GM06990 (cell line): ENCODE measurements around the gene CAPZA2.

Experiments
- DNase-seq: peaks from one replicate; pipeline ENCODE4 v3.0.0-alpha.2; 2011; ENCODE audit not compliant: insufficient read length; ENCODE audit errors: extremely low read depth
- H3K27me3 ChIP-seq: replicated peaks from 2 replicates; pipeline ENCODE4 v1.6.0; 2011; ENCODE audit warnings: low read length; ENCODE audit not compliant: control insufficient read depth, insufficient read depth
- H3K36me3 ChIP-seq: 2 replicates; pipeline ENCODE4 v1.5.1; 2011; ENCODE audit warnings: low read length; ENCODE audit not compliant: control insufficient read depth, insufficient read depth
- H3K4me3 ChIP-seq: replicated peaks from 2 replicates; pipeline ENCODE4 v1.5.1; 2011; ENCODE audit warnings: low read depth, mild to moderate bottlenecking, control low read depth, low read length
- CTCF ChIP-seq: IDR thresholded peaks from 2 replicates; pipeline ENCODE4 v1.5.1; 2011; ENCODE audit warnings: low read length, control low read depth, mild to moderate bottlenecking, inconsistent platforms; ENCODE audit not compliant: insufficient read depth, poor library complexity, severe bottlenecking

CAPZA2 gene

GRCh38 chr7:116906391-116906790, 44.0 kb downstream of the CAPZA2 start:
- TF ChIP-seq CTCF = no peak
- Histone ChIP-seq H3K27me3 (no peaks in the 10 kb centered on the region), H3K36me3 (peaks cover 2% of the 10 kb centered on the region), H3K4me3 (no peak overlapping the region)
- DNase-seq = no peak

GRCh38 chr7:116910383-116910782, 48.0 kb downstream of the CAPZA2 start:
- H3K36me3 ChIP-seq = peaks cover 2% of the 10 kb centered on the region
- H3K4me3 ChIP-seq = no peak overlapping the region
- DNase-seq = no peak
- TF ChIP-seq CTCF = no peak
- no peaks in the 10 kb centered on the region for H3K27me3 ChIP-seq

GRCh38 chr7:116911801-116912200, 49.4 kb downstream of the CAPZA2 start:
- no peak overlapping the region for H3K4me3 ChIP-seq
- TF ChIP-seq CTCF = no peak
- H3K36me3 ChIP-seq = peaks cover 3% of the 10 kb centered on the region

GRCh38 chr7:116912269-116912909, 50.0 kb downstream of the CAPZA2 start:
- peaks cover 3% of the 10 kb centered on the region for H3K36me3 ChIP-seq

More at GRCh38 chr7:116911801-116912200, 49.4 kb downstream of the CAPZA2 start:
- no peak for DNase-seq
- H3K27me3 ChIP-seq = no peaks in the 10 kb centered on the region

GRCh38 chr7:116918704-116919103, 56.3 kb downstream of the CAPZA2 start:
- H3K36me3 ChIP-seq = peaks cover 2% of the 10 kb centered on the region
- TF ChIP-seq CTCF = no peak
- no peak for DNase-seq
- no peaks in the 10 kb centered on the region for H3K27me3 ChIP-seq
- H3K4me3 ChIP-seq = no peak overlapping the region

More at GRCh38 chr7:116912269-116912909, 50.0 kb downstream of the CAPZA2 start:
- no peak overlapping the region for H3K4me3 ChIP-seq
- TF ChIP-seq CTCF = no peak
- H3K27me3 ChIP-seq = no peaks in the 10 kb centered on the region
- DNase-seq = no peak

GRCh38 chr7:116920359-116920758, 58.0 kb downstream of the CAPZA2 start:
- H3K27me3 ChIP-seq = no peaks in the 10 kb centered on the region
- TF ChIP-seq CTCF = no peak
- peaks cover 2% of the 10 kb centered on the region for H3K36me3 ChIP-seq
- DNase-seq = no peak
- H3K4me3 ChIP-seq = no peak overlapping the region
